GM18505 (cell line): ENCODE measurements around the gene ZNF878.

Source experiments
- ATAC-seq: cut with Tn5 transposase; IDR thresholded peaks from one replicate; pipeline ENCODE4 v1.9.1; 2021; ENCODE audit not compliant: unreplicated experiment
- POLR2A ChIP-seq: IDR thresholded peaks from 4 replicates; pipeline ENCODE4 v1.6.1; 2011; ENCODE audit warnings: borderline replicate concordance; ENCODE audit not compliant: insufficient read depth, insufficient read length; ENCODE audit errors: extremely low read depth

ZNF878 gene

DNA sequence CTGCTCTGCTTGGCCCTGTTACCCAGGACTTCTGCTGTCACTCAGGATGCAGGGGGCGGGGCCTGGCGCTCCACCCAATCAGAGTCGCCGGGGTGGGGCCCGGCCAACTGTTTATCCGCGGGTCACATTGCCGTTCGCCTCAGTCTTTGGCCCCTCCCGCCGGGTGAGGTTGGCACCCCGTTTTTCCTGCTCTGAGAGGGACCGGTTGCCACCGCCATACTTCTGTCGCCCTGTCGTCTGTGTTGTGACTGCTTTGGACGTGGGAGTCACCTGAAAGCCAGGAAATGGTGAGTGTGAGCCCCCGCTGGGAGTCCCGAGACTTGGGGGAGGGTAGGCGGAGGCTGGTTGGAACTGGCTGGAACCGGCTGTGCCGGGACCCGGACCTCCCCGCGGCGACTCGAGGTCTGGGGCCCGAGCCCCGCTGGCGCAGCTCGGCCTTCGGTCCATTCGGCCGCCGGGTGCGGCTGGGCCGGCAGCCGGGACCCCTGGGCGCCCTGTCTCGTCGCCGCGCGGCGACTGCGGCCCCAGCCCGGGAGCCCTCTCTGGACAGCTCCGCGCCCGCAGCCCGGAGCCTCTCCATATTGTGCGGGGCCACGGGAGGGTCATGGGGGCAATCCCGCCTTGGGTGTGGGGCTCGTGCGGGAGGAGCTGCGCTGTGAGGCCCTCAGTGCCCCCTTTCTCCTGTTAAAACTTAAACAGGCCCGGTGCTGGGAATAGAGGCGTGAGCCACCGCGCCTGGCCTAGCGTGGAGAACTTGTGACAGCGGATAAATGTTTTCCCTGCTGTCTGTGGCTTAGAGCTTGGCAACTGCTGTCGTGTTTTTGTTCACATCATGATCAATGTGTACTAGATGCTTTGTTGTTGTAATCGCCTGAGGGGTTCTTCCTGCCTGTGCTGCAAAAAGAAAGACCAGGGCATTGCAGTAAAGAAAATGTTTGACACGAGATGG, 12.1 kb upstream of the ZNF878 start, which contains the start of gene ZNF844:
Gene ZNF844, plus strand, starts transcription at position 142 of the 949 bp plus-strand sequence. Its CDS starts 143 bp downstream, at position 285.
- peak; percentile 92 for TF ChIP-seq POLR2A
- peak; percentile 72 for ATAC-seq

DNA sequence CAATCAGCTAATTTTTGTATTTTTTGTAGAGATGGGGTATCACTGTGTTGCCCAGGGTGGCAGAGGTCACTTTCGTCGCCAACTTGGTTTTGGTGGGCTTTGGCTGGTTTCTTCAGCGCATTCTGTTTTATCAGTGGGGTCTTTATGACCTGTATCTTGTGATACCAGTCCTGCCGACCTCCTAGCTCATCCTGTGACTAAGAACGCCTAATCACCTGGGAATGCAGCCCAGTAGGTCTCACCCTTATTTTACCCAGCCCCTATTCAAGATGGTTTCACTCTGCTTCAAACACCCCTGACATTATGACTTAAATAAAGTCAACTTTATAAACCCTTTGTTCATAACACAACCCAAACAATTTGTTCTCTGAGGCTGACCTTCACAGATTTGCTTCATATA, 3.0 kb upstream of the ZNF878 start:
- ATAC-seq: no peak
- TF ChIP-seq POLR2A: no peak

DNA sequence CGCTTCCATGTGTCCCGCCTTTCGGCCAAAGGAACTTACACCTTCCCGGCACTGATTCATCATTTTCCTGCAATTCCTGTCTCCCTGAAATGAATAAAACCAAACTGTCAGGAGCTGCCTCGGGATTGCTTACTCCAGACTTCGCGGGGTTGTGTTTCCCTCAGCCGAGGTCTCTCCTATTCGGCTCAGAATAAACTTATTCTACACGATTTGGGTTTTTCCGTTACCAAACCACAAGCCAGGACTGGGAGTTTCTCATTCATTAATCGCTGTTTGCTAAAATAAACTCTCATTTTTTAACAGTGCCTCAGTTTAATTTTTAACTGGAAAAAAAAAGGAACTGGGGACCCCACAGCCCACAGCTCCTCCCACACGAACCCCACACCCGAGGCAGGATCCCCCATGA, 667 bp downstream of the ZNF878 start:
- ATAC-seq: no peak
- no peak for TF ChIP-seq POLR2A

DNA sequence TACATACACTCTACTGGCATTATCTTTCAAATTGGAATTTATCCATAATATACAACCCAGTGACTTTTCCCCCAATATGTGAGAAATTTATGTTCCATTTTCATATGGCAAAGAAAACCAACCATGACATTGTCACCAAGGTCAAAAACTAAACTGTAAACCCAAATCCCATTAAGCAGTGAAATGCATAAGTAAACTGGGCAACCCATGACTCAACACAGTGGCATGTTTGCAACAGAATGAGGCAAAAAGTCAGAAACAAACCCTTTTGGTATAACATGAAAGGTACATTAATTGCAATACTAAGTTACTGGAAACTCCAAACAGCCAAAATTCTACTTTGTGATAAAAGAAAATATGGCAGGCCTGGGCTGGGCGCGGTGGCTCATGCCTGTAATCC, 4.9 kb downstream of the ZNF878 start:
- no peak for TF ChIP-seq POLR2A
- no peak for ATAC-seq

- ATAC-seq: no peak
- TF ChIP-seq POLR2A: no peak
Measured at GRCh38 chr19:12043752-12044422, 8.9 kb downstream of the ZNF878 start.

DNA sequence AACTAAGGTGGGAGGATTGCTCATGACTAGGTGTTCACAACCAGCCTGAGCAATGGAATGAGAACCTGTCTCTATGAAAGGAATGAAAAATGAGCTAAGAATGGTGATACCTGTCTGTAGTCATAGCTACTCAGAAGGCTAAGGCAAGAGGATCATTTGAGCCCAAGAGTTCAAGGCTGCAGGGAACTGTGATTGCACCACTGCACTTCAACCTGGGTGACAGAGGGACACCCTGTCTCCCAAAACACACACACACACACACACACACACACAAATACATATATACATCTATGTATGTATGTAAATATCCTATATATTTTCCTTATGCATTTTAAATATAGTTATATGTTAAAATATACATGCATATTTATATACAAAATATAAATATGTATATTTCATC, 9.9 kb downstream of the ZNF878 start:
- TF ChIP-seq POLR2A: no peak
- ATAC-seq: no peak

DNA sequence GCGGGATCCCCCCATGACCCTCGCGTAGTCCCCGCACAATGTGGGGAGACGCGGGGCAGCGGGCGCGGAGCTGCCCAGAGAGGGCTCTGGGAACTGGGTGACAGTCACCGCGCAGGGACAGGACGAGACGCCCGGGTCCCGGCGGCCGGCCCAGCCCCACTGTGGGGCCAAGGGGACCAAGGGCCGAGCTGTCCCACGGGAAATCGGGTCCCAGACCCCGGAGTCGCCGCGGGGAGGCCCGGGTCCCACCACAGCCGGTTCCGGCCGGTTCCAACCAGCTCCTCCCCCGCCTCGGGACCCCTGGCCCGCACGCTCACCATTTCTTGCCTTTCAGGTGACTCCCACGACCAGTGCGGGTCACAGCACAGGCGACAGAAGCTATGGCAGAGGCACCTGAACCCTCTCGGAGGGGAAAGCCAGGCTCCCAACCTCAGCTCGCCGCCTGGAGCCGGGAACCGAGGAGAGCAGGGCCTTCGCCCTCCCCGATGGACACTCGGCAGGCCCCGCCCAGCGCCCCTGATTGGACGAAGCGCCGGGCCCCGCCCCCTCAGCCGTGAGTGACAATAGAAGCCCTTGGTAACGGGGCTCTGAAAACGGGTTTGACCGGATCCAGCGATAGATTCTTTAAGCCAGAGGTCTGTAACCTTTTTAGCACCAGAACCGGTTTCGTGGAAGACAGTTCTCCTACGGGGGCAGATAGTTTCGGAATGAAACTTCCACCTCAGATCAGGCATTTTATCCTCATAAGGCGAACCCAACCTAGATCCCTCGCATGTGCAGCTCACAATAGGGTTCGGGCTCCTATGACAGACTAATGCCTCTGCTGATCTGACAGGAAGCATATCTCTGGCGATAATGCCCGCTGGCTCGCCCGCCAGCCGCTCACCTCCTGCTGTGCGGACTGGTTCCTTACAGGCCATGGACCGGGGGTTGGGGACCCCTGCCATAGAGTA, 17.3 kb downstream of the ZNF878 start, which contains the start of gene ZNF433:
Gene ZNF433, minus strand, starts transcription at position 460 of the 953 bp plus-strand sequence. Its CDS starts 140 bp downstream, at position 320.
- peak; percentile 82 for ATAC-seq
- TF ChIP-seq POLR2A: peak; percentile 77

- no peak for TF ChIP-seq POLR2A
- ATAC-seq: no peak
Measured at GRCh38 chr19:12034620-12035019, 18.1 kb downstream of the ZNF878 start.

DNA sequence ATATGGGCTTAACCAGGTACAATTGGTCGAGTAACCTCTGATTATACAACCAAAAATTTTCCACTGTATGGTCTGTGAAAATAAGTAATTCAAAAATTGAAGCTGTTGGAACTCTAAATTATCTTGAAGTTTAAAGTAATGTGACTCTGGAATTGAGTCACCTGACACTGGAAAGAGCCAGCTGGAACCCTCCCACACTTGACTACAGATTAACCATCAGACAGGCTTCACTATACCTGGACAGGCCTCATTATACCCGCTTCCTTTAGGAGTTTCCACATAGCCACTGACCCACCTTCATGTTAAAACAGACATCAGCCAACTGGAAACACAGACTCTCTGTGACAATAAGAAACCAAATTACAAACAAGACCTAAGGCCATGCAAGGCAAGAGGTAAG, 18.6 kb downstream of the ZNF878 start:
- no peak for ATAC-seq
- TF ChIP-seq POLR2A: no peak

DNA sequence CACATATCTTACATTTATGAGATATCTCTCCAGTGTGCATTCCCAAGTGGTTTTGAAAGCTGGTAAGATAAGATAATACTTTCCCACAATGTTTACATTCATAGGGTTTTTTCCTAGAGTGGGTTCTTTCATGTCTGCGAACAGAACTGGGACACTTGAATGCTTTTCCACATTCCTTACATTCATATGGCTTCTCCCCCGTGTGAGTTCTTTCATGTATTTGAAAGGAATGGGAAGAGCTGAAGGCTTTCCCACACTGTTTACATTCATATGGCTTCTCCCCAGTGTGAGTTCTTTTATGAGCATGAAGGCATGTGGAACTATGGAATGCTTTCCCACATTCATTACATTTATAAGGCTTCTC, 37.0 kb downstream of the ZNF878 start:
- no peak for TF ChIP-seq POLR2A
- ATAC-seq: no peak

GRCh38 chr19:12015015-12015752, 37.6 kb downstream of the ZNF878 start:
- no peak for ATAC-seq
- TF ChIP-seq POLR2A: no peak
